AG04450 (cell line): Measurements from ENCODE around the gene TPX2. TPM values are rescaled to one million over a fixed set of nuclear protein-coding genes. Genes with fewer than 3 reads are reported as not detected.

Experiments
- CTCF ChIA-PET: fragments of 300-600, 350-600 bp; formaldehyde crosslinking; extraction: SDS; loops from one replicate; lab custom pipeline; 2022; ENCODE audit warnings: antibody characterized with exemption, inconsistent platforms; lab: Charles Lee
- POLR2A ChIA-PET: fragments of 350-600 bp; formaldehyde crosslinking; extraction: SDS; loops from one replicate; lab custom pipeline; 2021; ENCODE audit warnings: antibody characterized with exemption, inconsistent platforms; lab: Yijun Ruan, JAX
- DNase-seq: peaks from one replicate; pipeline ENCODE4 v3.0.0-alpha.2; 2011; ENCODE audit warnings: low read depth, low spot score
- H3K27ac ChIP-seq: one replicate; pipeline ENCODE4 v1.5.1; 2012; ENCODE audit warnings: low read depth, low read length, control low read depth
- H3K27me3 ChIP-seq: one replicate; pipeline ENCODE4 v1.6.0; 2012; ENCODE audit warnings: low read length; ENCODE audit not compliant: control insufficient read depth, insufficient read depth
- H3K4me3 ChIP-seq: 2 replicates; pipeline ENCODE4 v1.5.1; 2011; ENCODE audit warnings: mild to moderate bottlenecking, low read depth, low read length, control low read depth
- H3K9me3 ChIP-seq: 2 replicates; pipeline ENCODE4 v1.5.1; 2012; ENCODE audit warnings: low read length; ENCODE audit not compliant: control insufficient read depth, insufficient read depth
- CTCF ChIP-seq: IDR thresholded peaks from 2 replicates; pipeline ENCODE4 v1.5.1; 2011; ENCODE audit warnings: low read depth, low read length, control low read depth, inconsistent platforms
- polyA plus RNA-seq: library from polyadenylated mRNA; depleted of rRNA; stranded (reverse); fragments of >200 nt; gene quantifications from 2 replicates; pipeline ENCODE4 v1.2.3, GENCODE V29; 2011; rRNA removed
- small RNA-seq: library from RNA; depleted of rRNA; stranded (forward); fragments of <200 nt; gene quantifications from one replicate; pipeline ENCODE3, GENCODE V24; 2012; ENCODE audit warnings: low read depth; ENCODE audit not compliant: insufficient read length

TPX2 gene
- polyA plus RNA-seq, 1 experiment: 24.4 TPM

GRCh38 chr20:31845300-31845863 is 106.3 kb downstream of the TPX2 start, which contains the start of gene FOXS1:
FOXS1 (minus strand) TSS chr20:31845604; CDS start chr20:31845542, 62 bp downstream.
- peaks cover 33% of the 10 kb centered on the region for H3K27me3 ChIP-seq
- POLR2A ChIA-PET: no interaction called here
- TF ChIP-seq CTCF: no peak
- no peak within 1 kb of the TSS for H3K4me3 ChIP-seq
- CTCF ChIA-PET: interaction anchor here (0.9 to 2.3 kb wide), 4 partner anchors 10 to 22 kb away, joined by 6 to 18 read pairs (median 10); no protein-coding TSS in a partner anchor
- no peak within 1 kb of the TSS for H3K27ac ChIP-seq
- DNase-seq: no peak
- no peaks in the 10 kb centered on the region for H3K9me3 ChIP-seq

- no peaks in the 10 kb centered on the region for H3K9me3 ChIP-seq
- H3K27ac ChIP-seq: no peak overlapping the region
- no peak overlapping the region for H3K4me3 ChIP-seq
- CTCF ChIA-PET: interaction anchor here (0.6 to 2.3 kb wide), 20 partner anchors 9 to 244 kb away, joined by 3 to 24 read pairs (median 4); partner anchors contain the start of gene MYLK2
- no peak for TF ChIP-seq CTCF
- peaks cover 43% of the 10 kb centered on the region for H3K27me3 ChIP-seq
- POLR2A ChIA-PET: no interaction called here
- no peak for DNase-seq
Observed at GRCh38 chr20:31846793-31847138, 107.7 kb downstream of the TPX2 start.

GRCh38 chr20:31848088-31848999 is 109.3 kb downstream of the TPX2 start:
- CTCF ChIA-PET: interaction anchor here (0.6 to 2.0 kb wide), 4 partner anchors 11 to 244 kb away, joined by 3 to 24 read pairs (median 11); no protein-coding TSS in a partner anchor
- POLR2A ChIA-PET: no interaction called here
- TF ChIP-seq CTCF: no peak

GRCh38 chr20:31849306-31849930 is 110.3 kb downstream of the TPX2 start:
- DNase-seq: no peak
- ChIA-PET POLR2A (no interaction called here), CTCF (interaction anchor here (0.6 to 6.1 kb wide), 5 partner anchors 25 to 243 kb away, joined by 3 to 79 read pairs (median 20); partner anchors contain the start of gene PDRG1)
- no peak for TF ChIP-seq CTCF
- Histone ChIP-seq H3K27me3 (peaks cover 45% of the 10 kb centered on the region), H3K4me3 (no peak overlapping the region), H3K27ac (no peak overlapping the region), H3K9me3 (no peaks in the 10 kb centered on the region)

More at GRCh38 chr20:31848088-31848999, 109.3 kb downstream of the TPX2 start:
- Histone ChIP-seq H3K27me3 (peaks cover 44% of the 10 kb centered on the region), H3K4me3 (no peak overlapping the region), H3K9me3 (no peaks in the 10 kb centered on the region), H3K27ac (no peak overlapping the region)
- no peak for DNase-seq

Small RNA genes within 50 kb of the gene (small RNA-seq; reads per million reads assigned to genes)
- not detected for gene AL160175.1

Other genes starting within 250 kb of the TPX2 start
- 167 and 203 TPM in 2 replicates for gene HM13, start 224.8 kb upstream of the TPX2 start, polyA plus RNA-seq
- gene ID1, start 134.0 kb upstream of the TPX2 start, polyA plus RNA-seq: 7.8 and 11.1 TPM in 2 replicates
- gene COX4I2, start 101.4 kb upstream of the TPX2 start, polyA plus RNA-seq: not detected in 2 replicates
- 57.5 and 58.6 TPM in 2 replicates for gene BCL2L1, start 16.4 kb upstream of the TPX2 start, polyA plus RNA-seq
- not detected in 2 replicates for gene MYLK2, start 80.1 kb downstream of the TPX2 start, polyA plus RNA-seq
- gene FOXS1, start 106.3 kb downstream of the TPX2 start, polyA plus RNA-seq: not detected in 2 replicates
- not detected in 2 replicates for gene DUSP15, start 131.2 kb downstream of the TPX2 start, polyA plus RNA-seq
- not detected in 2 replicates for gene TTLL9, start 131.3 kb downstream of the TPX2 start, polyA plus RNA-seq
- gene PDRG1, start 212.8 kb downstream of the TPX2 start, polyA plus RNA-seq: 13.1 and 13.2 TPM in 2 replicates
- gene XKR7, start 228.9 kb downstream of the TPX2 start, polyA plus RNA-seq: not detected in 2 replicates